SH-SY5Y (cell line): ENCODE measurements around the gene EDIL3.

Source experiments
- GATA2 ChIP-seq: IDR thresholded peaks from 2 replicates; pipeline ENCODE4 v1.6.1; 2011; ENCODE audit warnings: mild to moderate bottlenecking, low read depth, low read length
- GATA3 ChIP-seq: IDR thresholded peaks from 2 replicates; pipeline ENCODE4 v1.6.1; 2011; ENCODE audit warnings: low read depth, mild to moderate bottlenecking, low read length, moderate library complexity

EDIL3 gene

GRCh38 chr5:84362061-84362720 is 22.5 kb downstream of the EDIL3 start:
- no peak for TF ChIP-seq GATA3
- TF ChIP-seq GATA2, result no peak

GRCh38 chr5:84361572-84361971 is 23.1 kb downstream of the EDIL3 start:
- no peak for TF ChIP-seq GATA3
- TF ChIP-seq GATA2, result no peak

DNA sequence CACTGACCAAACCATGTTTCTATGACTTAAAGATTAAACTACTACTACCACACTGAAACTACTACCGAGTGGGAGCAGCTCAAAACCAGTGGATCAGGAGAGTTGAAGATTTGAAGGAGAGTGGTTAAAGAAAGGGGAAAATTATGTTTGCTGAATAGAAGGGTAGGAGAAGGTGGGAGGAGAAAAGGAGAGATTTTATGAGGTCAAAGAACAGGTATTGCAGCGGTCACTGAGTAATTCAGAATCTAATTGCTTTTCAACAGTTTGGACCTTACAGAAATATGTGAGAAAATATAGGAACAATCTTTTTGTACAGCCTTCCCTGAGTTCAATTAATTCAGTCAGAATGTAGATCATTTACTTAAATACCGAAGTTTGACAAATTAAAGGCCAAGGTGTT is 24.6 kb downstream of the EDIL3 start:
- TF ChIP-seq GATA3, result no peak
- no peak for TF ChIP-seq GATA2

GRCh38 chr5:84354101-84354500 is 30.6 kb downstream of the EDIL3 start:
- no peak for TF ChIP-seq GATA2
- no peak for TF ChIP-seq GATA3

DNA sequence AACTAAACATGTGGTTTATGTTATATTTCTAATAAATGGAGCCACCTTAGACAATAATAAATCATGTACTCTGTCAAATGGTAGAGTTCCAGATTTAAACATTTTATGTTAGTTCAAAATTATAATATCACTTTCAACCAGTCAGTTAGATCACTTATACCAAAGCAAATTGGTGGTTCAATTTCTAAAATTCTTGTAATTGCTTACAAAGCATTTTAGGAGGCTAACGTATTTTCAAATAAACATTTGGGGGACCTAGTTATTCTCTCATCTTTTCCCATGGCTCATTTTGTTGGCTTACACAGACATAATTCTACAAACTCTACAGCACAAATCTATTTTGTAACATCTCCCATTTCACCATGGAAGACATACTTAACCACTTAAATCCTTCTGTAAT is 39.9 kb downstream of the EDIL3 start:
- TF ChIP-seq GATA2 (no peak), GATA3 (no peak)

GRCh38 chr5:84343171-84343570 is 41.5 kb downstream of the EDIL3 start:
- TF ChIP-seq GATA3 (no peak), GATA2 (no peak)

GRCh38 chr5:84332106-84332505 is 52.6 kb downstream of the EDIL3 start:
- TF ChIP-seq GATA3 (no peak), GATA2 (no peak)

- TF ChIP-seq GATA3, result no peak
- TF ChIP-seq GATA2, result no peak
Observed at GRCh38 chr5:84327591-84327990, 57.1 kb downstream of the EDIL3 start.

DNA sequence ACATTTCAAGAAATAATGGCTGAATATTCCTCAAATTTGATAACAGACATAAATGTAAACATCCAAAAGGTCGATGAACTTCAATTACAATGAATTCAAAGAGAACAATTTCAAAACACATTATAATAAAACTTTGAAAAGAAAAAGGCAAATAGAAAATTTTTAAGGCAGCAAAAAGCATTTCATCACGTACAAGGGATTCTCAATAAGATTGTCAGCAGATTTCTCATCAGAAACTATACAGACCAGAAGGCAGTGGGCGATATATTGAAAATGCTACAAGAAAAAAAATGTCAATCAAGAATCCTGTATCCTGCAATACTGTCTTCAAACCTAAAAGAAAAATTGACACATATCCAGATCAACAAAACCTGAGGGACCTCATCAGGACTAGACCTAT is 62.0 kb downstream of the EDIL3 start:
- TF ChIP-seq GATA3 (no peak), GATA2 (no peak)

GRCh38 chr5:84306601-84307000 is 78.1 kb downstream of the EDIL3 start:
- no peak for TF ChIP-seq GATA3

DNA sequence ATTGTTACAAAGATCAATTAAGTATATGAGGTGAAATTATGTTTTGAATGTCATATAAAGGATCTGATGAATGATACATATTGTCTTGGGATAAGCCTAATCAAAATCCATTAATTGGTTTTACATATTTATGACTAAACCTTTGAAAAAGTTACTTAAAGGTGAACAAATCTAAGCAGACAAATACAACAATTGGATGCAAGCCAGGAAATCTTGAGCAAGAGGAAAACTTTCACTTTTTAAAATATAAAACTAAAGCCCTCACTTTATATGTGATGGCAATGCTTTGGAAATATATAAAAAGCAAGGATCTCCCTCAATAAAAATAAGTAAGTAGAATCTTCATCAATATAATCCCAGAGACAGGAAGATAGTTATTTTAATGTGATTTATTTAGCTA is 80.1 kb downstream of the EDIL3 start:
- TF ChIP-seq GATA2 (no peak), GATA3 (no peak)

GRCh38 chr5:84303315-84303714 is 81.4 kb downstream of the EDIL3 start:
- TF ChIP-seq GATA2 (no peak), GATA3 (no peak)

DNA sequence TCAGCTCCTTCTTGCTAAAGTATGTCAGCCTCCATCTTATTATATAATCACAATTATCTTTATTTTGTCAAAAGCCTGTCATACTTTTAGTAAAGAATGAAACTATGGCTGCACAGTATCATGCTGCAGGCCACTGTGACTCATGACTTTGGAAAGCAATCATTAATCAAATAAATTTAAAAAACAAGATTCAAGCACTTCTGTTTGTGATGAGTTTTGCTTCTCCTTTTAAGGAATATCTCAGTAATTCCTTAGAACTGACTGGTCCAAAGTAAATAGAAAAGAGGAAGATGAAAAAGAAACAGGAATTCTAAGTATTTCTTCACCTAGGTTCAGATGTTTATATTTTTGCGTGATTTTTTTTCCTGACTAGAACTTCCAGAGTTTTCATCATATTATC is 83.1 kb downstream of the EDIL3 start:
- TF ChIP-seq GATA3 (no peak), GATA2 (no peak)

DNA sequence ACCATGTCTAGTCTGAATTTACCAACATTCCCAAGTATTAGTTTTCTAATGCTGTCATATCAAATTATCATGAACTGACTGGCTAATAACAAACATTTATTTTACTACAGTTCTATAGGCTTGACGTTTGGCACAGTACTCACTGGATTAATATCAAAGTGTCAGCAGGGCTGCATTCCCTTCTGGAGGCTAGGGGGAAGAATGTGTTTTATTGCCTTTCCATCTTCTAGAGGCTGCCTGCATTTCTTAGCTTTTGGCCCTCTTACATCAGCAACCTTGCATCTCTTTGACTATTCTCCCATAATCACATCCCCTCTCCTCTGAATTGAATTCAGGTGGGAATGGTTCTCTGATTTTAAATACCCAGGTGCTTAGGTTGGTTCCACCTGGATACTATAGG is 84.7 kb downstream of the EDIL3 start:
- TF ChIP-seq GATA2, result no peak
- no peak for TF ChIP-seq GATA3

DNA sequence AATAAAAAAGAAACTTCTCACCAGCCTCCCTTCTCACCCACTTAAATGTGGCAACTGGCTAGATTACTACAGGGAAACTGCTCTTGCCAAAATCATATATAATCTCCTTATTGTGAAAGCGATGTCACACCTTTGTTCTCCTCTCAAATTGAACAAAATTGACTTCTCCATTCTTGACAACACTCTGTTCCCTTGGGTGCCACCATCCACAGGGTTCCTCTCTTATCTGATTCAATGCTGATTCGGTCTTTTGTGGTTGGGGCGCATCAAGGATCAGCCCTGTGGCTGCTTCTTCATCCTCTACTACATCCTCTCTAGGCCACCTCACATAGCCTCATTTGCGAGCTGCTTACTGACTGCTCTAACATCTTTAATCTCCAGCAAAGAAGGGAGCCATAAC is 86.1 kb downstream of the EDIL3 start:
- TF ChIP-seq GATA3, result no peak
- TF ChIP-seq GATA2, result no peak
